K562 (cell line): Measurements from ENCODE around the gene CYP2A6. TPM values are rescaled to one million over a fixed set of nuclear protein-coding genes. Genes with fewer than 3 reads are reported as not detected.

Experiments used
- ASH1L ChIP-seq: fragments of 450-650 bp; IDR thresholded peaks from 2 replicates; pipeline ENCODE4 v1.6.1; 2018; ENCODE audit warnings: borderline replicate concordance, mild to moderate bottlenecking, low read depth; ENCODE audit not compliant: partially characterized antibody
- BRF2 ChIP-seq: IDR thresholded peaks from 3 replicates; pipeline ENCODE4 v1.6.1; 2011; ENCODE audit warnings: borderline replicate concordance, mild to moderate bottlenecking; ENCODE audit not compliant: insufficient read length, insufficient read depth
- CHD4 ChIP-seq: fragments of 200-600 bp; sonication (generic); IDR thresholded peaks from 3 replicates; pipeline ENCODE4 v1.6.1; 2012; ENCODE audit warnings: low read depth, mild to moderate bottlenecking, mixed read lengths, low read length, inconsistent platforms; ENCODE audit not compliant: insufficient read depth, insufficient replicate concordance, poor library complexity, severe bottlenecking
- ELK1 ChIP-seq: sonication (generic); formaldehyde crosslinking; IDR thresholded peaks from 2 replicates; pipeline ENCODE4 v1.8.1; 2022; ENCODE audit warnings: missing genetic modification reagents
- HMGN3 ChIP-seq: IDR thresholded peaks from 2 replicates; pipeline ENCODE4 v1.6.1; 2011; ENCODE audit warnings: borderline replicate concordance, low read depth, mild to moderate bottlenecking, mixed read lengths, low read length; ENCODE audit not compliant: insufficient read length; ENCODE audit errors: extremely low read depth
- JUNB ChIP-seq: fragments of 450-650 bp; formaldehyde crosslinking; conservative IDR thresholded peaks from 2 replicates; pipeline ENCODE4 v1.4.0; 2020; ENCODE audit warnings: mild to moderate bottlenecking
- KLF6 ChIP-seq: fragments of 250-450 bp; sonication (Bioruptor Pico); IDR thresholded peaks from 2 replicates; pipeline ENCODE4 v1.4.0; 2020; ENCODE audit warnings: mild to moderate bottlenecking, moderate library complexity, borderline replicate concordance
- MED1 ChIP-seq: sonication (generic); formaldehyde crosslinking; IDR thresholded peaks from 2 replicates; pipeline ENCODE4 v1.8.1; 2023; ENCODE audit warnings: missing genetic modification reagents, borderline replicate concordance
- MLLT1 ChIP-seq, 2 experiments: fragments of 450-650 bp; IDR thresholded peaks; 2 replicates each; pipeline ENCODE4 v1.6.1; 2016
- PCBP1 ChIP-seq: fragments of 200-400 bp; formaldehyde crosslinking; IDR thresholded peaks from 2 replicates; pipeline ENCODE4 v1.6.1; 2018; ENCODE audit warnings: mild to moderate bottlenecking, low read depth, low read length; ENCODE audit not compliant: poor library complexity, severe bottlenecking
- RBM22 ChIP-seq: fragments of 200-400 bp; formaldehyde crosslinking; IDR thresholded peaks from 2 replicates; pipeline ENCODE4 v1.6.1; 2018; ENCODE audit warnings: low read length, low read depth; ENCODE audit not compliant: poor library complexity, severe bottlenecking
- ZBTB34 ChIP-seq: fragments of 250-450 bp; sonication (Bioruptor Pico); IDR thresholded peaks from 2 replicates; pipeline ENCODE4 v1.8.0; 2021; ENCODE audit warnings: mild to moderate bottlenecking, moderate library complexity
- ZBTB43 ChIP-seq: sonication (generic); formaldehyde crosslinking; IDR thresholded peaks from 2 replicates; pipeline ENCODE4 v1.8.0; 2023; ENCODE audit warnings: mild to moderate bottlenecking, missing genetic modification reagents
- ZC3H4 ChIP-seq: sonication (generic); formaldehyde crosslinking; IDR thresholded peaks from 2 replicates; pipeline ENCODE4 v1.9.0; 2021; ENCODE audit warnings: missing genetic modification reagents, borderline replicate concordance
- ZFX ChIP-seq: sonication (generic); formaldehyde crosslinking; IDR thresholded peaks from 2 replicates; pipeline ENCODE4 v1.8.0; 2022; ENCODE audit warnings: mild to moderate bottlenecking, missing genetic modification reagents, moderate library complexity
- ZNF232 ChIP-seq: sonication (generic); formaldehyde crosslinking; IDR thresholded peaks from 2 replicates; pipeline ENCODE4 v1.8.0; 2022; ENCODE audit warnings: mild to moderate bottlenecking, missing genetic modification reagents
- ZNF263 ChIP-seq: sonication (generic); formaldehyde crosslinking; IDR thresholded peaks from 2 replicates; pipeline ENCODE4 v1.8.0; 2022; ENCODE audit warnings: mild to moderate bottlenecking, missing genetic modification reagents, borderline replicate concordance
- polyA plus RNA-seq, 8 experiments: library from polyadenylated mRNA; depleted of rRNA in 4 of 8; stranded (reverse) in 5 of 8; unstranded in 3 of 8; fragments of >200 nt; fragmentation: Nextera tagmentation in 2 of 8; fragmentation: Illumina TruSeq in 1 of 8; extraction: Ambion mirVana in 2 of 8; extraction: Trizol in 1 of 8; gene quantifications; 2 replicates each; pipeline versions ENCODE4 v1.2.1 to v1.2.3, GENCODE V29; 2011 to 2014; ENCODE audit warnings: inconsistent platforms in 1 of 8, missing spikeins in 1 of 8
- total RNA-seq, 7 experiments: library from RNA; depleted of rRNA in 6 of 7; stranded (reverse); fragments of >200 nt in 6 of 7; fragmentation: Illumina TruSeq in 2 of 7; extraction: Trizol in 2 of 7; gene quantifications; 2 replicates each; pipeline versions ENCODE4 v1.2.1 to v1.2.3, GENCODE V29; 2011 to 2021; ENCODE audit warnings: low replicate concordance in 1 of 7

CYP2A6 gene
- total and polyA plus RNA-seq, 9 of the 15 experiments (the other 6 are each of a cell fraction or from before 2014, with no cell fraction given) = 0.31 TPM; not detected in 8

GRCh38 chr19:40809358-40810086 is 40.7 kb downstream of the CYP2A6 start (continued):
- TF ChIP-seq ZNF263 (CRISPR knock-in tag) (0 out of 2 replicates have a peak, but pooled peaks have one; percentile 25), KLF6 (CRISPR knock-in tag) (no peak), MED1 (CRISPR knock-in tag) (no peak), BRF2 (no peak), ELK1 (CRISPR knock-in tag) (no peak), JUNB (CRISPR knock-in tag) (no peak), ZBTB43 (CRISPR knock-in tag) (no peak), PCBP1 (no peak), CHD4 (no peak), HMGN3 (peak; percentile 23), RBM22 (peak; percentile 84), ZNF232 (CRISPR knock-in tag) (no peak), ZBTB34 (CRISPR knock-in tag) (no peak), ZC3H4 (CRISPR knock-in tag) (0 out of 2 replicates have a peak, but pooled peaks have one; percentile 38), ZFX (peak; percentile 0; the same call in 1 of the 2 replicates), MLLT1 (IDR thresholded peaks at IDR 0.05) (peak in 1 of 2 experiments; percentile 87; a peak in 2 of 4 replicates), ASH1L (no peak)
